ENCODE data around the gene ELF1. TPM values are rescaled to one million over a fixed set of nuclear protein-coding genes. Genes with fewer than 3 reads are reported as not detected.
"Not testable (repeated sequence)": the region's sequence is repeated elsewhere in the genome, so short reads cannot be mapped to it uniquely, and the experiment has no call there.

ELF1 gene
- total and polyA plus RNA-seq, 5 experiments from 2014 or later = 127 to 200 (median 155) TPM

DNA sequence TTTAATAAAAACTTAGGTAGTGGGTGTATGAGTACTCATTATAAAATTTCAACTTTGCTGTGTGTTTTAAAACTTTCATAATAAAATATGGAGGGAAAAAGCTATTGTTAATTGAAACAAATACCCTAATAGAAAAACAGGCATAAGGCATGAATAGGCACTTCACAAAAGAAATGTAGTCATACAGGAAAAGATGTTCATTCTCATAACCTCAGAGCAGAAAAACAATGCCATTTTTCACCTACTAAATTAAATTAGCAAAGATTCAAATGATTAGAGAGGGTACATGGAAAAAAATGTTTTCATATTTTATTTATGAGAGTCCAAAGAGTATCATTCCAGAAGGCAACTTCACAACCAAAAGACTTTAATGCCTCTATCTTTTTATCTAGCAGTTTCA lies 20.6 kb upstream of the ELF1 start:
- H3K27me3 Mint-ChIP-seq = no peaks in the 10 kb centered on the region
- POLR2A ChIA-PET = no interaction called here
- ATAC-seq (no peak), DNase-seq (no peak)
- peaks cover 0 to 2% (median 0%) of the 10 kb centered on the region in 3 donors for H3K36me3 Mint-ChIP-seq
- H3K4me1 Mint-ChIP-seq = peaks cover 14 to 27% (median 21%) of the 10 kb centered on the region in 4 donors
- no peak overlapping the region for H3K4me3 Mint-ChIP-seq
- H3K9me3 Mint-ChIP-seq = no peaks in the 10 kb centered on the region
- no peak overlapping the region for H3K27ac Mint-ChIP-seq

DNA sequence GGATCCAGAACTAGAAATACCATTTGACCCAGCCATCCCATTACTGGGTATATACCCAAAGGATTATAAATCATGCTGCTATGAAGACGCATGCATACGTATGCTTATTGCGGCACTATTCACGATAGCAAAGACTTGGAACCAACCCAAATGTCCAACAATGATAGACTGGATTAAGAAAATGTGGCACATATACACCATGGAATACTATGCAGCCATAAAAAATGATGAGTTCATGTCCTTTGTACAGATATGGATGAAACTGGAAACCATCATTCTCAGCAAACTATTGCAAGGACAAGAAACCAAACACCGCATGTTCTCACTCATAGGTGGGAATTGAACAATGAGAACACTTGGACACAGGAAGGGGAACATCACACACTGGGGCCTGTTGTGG lies 17.4 kb upstream of the ELF1 start:
- not testable (repeated sequence) for ATAC-seq, DNase-seq, H3K27me3 Mint-ChIP-seq, H3K4me3 Mint-ChIP-seq, H3K9me3 Mint-ChIP-seq, H3K36me3 Mint-ChIP-seq
- Mint-ChIP-seq H3K4me1 (peaks cover 15 to 44% (median 21%) of the 10 kb centered on the region in 4 donors), H3K27ac (peak overlapping the region in 2 of 10 donors; percentile 13 to 25)
- POLR2A ChIA-PET = interaction anchor here (1.8 kb wide), 1 partner anchor 17 kb away, joined by 6 read pairs; no protein-coding TSS in a partner anchor

DNA sequence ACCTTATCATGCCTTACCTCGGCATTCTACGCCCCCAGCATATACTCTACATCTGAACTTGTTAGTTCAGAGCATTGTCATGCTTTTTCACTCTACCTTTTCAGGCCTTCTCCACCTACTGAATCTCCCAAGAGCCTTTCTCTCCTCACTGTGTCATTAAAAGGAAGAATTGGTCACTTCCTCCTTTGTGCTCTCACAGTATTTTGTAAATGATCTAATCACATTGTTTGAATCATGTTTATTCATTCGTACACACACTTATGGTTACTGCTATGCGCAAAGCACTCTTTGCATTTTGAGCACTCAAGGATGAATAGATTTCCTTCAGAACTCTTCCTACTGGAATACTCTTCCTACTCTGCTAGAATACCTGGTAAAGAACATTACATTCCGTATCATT lies 15.8 kb upstream of the ELF1 start:
- Mint-ChIP-seq H3K36me3 (peaks cover 0 to 2% (median 0%) of the 10 kb centered on the region in 3 donors), H3K4me3 (no peak overlapping the region), H3K27ac (no peak overlapping the region), H3K4me1 (peaks cover 12 to 33% (median 15%) of the 10 kb centered on the region in 4 donors), H3K27me3 (no peaks in the 10 kb centered on the region), H3K9me3 (no peaks in the 10 kb centered on the region)
- ATAC-seq (no peak), DNase-seq (no peak)
- POLR2A ChIA-PET = interaction anchor here (1.8 kb wide), 1 partner anchor 15 kb away, joined by 6 read pairs; no protein-coding TSS in a partner anchor

DNA sequence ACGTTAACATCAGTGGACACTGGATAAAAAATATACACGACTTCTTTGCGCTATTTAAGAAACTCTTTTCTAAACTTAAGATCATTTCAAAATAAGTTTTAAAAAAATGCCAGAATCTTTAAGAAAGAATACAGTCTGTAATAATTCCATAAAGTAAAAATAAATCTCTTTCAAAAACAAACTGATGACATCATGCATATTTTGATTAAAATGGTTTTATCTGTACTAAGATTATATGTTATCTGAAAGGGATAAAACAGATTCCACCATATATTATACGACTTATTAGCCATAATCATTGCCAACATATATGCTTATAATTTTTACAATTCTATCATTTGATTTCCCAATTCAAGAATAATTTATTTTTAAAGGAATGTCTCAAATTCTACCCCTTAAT lies 15.3 kb upstream of the ELF1 start:
- peaks cover 16 to 32% (median 17%) of the 10 kb centered on the region in 4 donors for H3K4me1 Mint-ChIP-seq
- H3K27me3 Mint-ChIP-seq = no peaks in the 10 kb centered on the region
- POLR2A ChIA-PET = no interaction called here
- H3K9me3 Mint-ChIP-seq = no peaks in the 10 kb centered on the region
- ATAC-seq (no peak), DNase-seq (no peak)
- H3K36me3 Mint-ChIP-seq = peaks cover 0 to 2% (median 0%) of the 10 kb centered on the region in 3 donors
- H3K27ac Mint-ChIP-seq = no peak overlapping the region
- no peak overlapping the region for H3K4me3 Mint-ChIP-seq

DNA sequence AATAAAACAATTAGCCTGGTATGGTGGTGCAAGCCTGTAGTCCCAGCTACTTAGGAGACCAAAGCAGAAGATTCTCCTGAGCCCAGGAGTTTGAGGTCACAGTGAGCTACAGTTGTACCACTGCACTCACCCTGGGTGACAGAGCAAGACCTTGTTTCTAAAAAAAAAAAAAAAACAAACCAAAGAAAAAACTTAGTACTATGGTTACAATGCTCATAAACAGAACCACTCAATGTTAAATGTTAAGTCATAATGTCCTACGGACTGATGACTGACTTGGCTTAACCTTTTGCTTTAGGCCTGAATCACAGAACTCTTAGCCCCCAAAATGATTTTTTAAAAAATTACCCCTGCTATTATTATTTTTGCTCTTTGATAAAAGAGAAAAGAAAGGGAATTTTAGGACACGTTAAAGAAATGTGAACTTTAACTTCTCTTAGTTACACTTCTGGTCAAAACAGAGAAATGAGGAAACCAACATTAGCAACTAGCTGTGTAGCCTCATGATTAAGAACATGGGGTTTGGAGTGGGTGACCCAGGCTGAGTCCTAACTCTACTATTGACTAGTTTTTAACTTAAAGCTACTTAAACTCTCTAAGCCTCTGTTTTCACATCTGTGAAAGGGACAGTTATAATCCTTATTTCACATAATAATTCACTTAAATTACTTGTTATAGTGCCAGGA lies 13.7 kb upstream of the ELF1 start:
- no peak for ATAC-seq
- Mint-ChIP-seq H3K27me3 (no peaks in the 10 kb centered on the region), H3K4me1 (peaks cover 16 to 31% (median 19%) of the 10 kb centered on the region in 4 donors), H3K27ac (no peak overlapping the region), H3K4me3 (no peak overlapping the region), H3K9me3 (no peaks in the 10 kb centered on the region), H3K36me3 (peaks cover 0 to under 1% (median 0%) of the 10 kb centered on the region in 3 donors)
- no peak for DNase-seq
- POLR2A ChIA-PET = no interaction called here

DNA sequence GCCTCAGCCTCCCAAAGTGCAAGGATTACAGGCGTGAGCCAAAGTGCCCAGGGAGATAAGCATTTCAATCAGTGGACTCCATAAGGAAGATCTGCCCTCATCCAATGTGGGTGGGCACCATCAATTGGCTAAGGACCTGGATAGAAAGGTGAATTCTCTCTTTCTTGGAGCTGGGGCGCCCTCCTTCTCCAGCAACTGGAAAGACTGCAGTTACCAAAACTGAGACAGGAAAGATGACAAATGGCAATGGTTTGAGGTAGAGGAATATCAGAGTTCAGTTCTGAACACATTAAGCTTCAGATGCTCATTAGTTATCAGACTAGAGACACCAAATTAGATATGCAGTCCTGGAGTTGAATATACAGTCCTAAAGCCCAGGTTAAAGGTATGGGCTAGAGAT lies 10.5 kb upstream of the ELF1 start:
- Mint-ChIP-seq H3K27me3 (no peaks in the 10 kb centered on the region), H3K9me3 (no peaks in the 10 kb centered on the region), H3K4me3 (no peak overlapping the region), H3K4me1 (peaks cover 18 to 35% (median 27%) of the 10 kb centered on the region in 4 donors), H3K27ac (peak overlapping the region in 2 of 10 donors; percentile 0 to 66), H3K36me3 (no peaks in the 10 kb centered on the region)
- DNase-seq (no peak), ATAC-seq (no peak)
- POLR2A ChIA-PET = interaction anchor here (1.0 to 1.6 kb wide), 2 partner anchors 21 to 51 kb away, joined by 3 to 7 read pairs; no protein-coding TSS in a partner anchor

DNA sequence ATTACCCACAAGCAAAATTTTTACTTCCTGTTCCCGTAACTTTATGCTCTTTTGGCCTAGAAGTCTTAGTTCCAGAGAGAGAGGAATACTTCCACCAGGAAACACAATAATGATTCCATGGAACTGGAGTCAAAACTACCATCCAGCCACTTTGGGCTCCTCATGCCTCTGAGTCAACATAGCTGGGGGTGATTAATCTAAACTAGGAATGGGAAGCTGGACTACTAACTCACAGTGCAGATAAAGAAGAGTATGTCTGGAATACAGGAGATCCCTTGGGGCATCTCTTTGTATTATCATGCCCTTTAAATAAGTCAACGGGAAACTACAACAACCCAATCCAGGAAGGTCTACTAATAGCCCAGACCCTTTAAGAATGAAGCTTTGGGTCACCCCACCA lies 8.9 kb upstream of the ELF1 start:
- Mint-ChIP-seq H3K27ac (no peak overlapping the region), H3K9me3 (no peaks in the 10 kb centered on the region), H3K4me1 (peaks cover 22 to 43% (median 29%) of the 10 kb centered on the region in 4 donors), H3K4me3 (no peak overlapping the region), H3K36me3 (no peaks in the 10 kb centered on the region), H3K27me3 (no peaks in the 10 kb centered on the region)
- no peak for ATAC-seq
- DNase-seq = no peak
- POLR2A ChIA-PET = interaction anchor here (0.6 kb wide), 1 partner anchor 8 kb away, joined by 3 read pairs; no protein-coding TSS in a partner anchor

DNA sequence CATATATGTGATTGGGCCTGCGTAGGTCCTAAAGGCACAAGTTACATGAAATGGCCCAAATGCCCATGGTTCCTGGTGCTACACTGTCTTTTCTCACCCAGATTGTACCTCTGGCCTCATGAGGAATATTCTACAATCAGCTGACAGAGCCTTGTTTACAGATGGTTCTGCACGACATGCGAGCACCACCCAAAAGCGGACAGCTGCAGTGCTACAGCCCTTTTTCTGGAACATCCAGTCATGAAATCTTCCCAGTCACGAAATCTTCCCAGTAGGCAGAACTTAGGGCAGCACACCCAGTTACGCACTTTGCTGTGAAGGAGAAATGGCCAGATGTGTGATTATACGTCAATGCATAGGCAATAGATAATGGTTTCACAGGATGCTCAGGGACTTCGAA lies 7.7 kb upstream of the ELF1 start:
- H3K4me1 Mint-ChIP-seq = peaks cover 22 to 43% (median 26%) of the 10 kb centered on the region in 4 donors
- no peak for DNase-seq
- H3K4me3 Mint-ChIP-seq = no peak overlapping the region
- no peak for ATAC-seq
- H3K36me3 Mint-ChIP-seq = no peaks in the 10 kb centered on the region
- H3K27ac Mint-ChIP-seq = peak overlapping the region in 2 of 10 donors; percentile 28
- no peaks in the 10 kb centered on the region for H3K27me3 Mint-ChIP-seq
- POLR2A ChIA-PET = no interaction called here
- no peaks in the 10 kb centered on the region for H3K9me3 Mint-ChIP-seq

DNA sequence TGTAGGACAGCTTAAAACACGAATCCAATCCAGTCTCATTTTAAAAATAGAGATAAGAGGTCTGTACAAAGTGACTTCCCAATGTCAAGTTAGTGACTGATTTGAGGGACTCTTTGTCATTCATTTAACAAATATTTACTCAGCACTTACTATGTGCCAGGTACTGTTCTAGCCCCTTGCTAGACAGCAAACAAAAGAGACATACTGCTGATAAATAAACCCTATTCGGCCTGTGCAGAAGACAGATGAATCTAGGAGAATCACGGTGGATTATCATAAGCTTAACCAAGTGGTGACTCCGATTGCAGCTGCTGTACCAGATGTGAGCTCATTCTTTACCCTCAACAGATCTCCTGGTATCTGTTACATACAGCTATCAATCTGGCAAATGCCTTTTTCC lies 6.4 kb upstream of the ELF1 start:
- POLR2A ChIA-PET = interaction anchor here (1.3 kb wide), 1 partner anchor 35 kb away, joined by 4 read pairs; no protein-coding TSS in a partner anchor

DNA sequence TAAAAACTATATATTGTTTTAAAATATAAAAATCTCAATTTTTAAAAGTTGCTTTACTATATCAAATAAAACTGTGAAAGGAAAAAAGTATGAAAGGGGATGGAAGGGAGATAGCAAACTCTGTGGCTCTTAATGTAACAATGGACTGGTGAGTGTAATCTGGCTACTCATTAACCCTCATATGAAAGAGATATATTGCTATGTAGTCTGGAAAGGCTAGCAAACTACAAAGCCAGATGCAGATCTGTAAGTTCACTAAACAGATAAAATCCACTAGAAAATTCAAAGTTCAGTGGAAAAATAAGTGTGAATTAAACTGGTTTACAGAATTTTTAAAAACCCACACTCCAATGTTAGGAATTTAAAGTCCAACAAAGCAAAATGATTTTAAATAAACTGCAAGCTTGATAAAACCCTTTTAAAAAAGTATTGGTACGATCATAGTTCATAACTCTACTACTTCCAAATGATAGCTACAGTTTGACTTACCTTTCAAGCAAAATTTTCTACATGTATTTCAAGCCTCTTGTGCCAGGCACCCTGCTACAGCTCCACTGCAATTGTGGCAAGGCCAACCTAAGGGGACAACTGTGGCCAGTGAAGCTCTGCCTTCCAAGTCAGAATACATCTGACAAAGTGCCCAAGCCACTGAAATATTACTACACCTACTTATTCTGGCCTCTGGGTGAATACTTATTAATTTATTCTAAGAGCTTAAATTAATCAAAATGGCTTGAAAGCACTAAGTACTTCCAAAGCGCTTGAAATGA lies 647 bp upstream of the ELF1 start:
- no peaks in the 10 kb centered on the region for H3K9me3 Mint-ChIP-seq
- peak overlapping the region in 3 of 10 donors; percentile 22 to 92 (median 80) for H3K4me3 Mint-ChIP-seq
- DNase-seq (no peak), ATAC-seq (no peak)
- H3K27ac Mint-ChIP-seq = peak overlapping the region; percentile 38 to 98 (median 96)
- H3K4me1 Mint-ChIP-seq = peaks cover 16 to 53% (median 45%) of the 10 kb centered on the region in 4 donors
- H3K36me3 Mint-ChIP-seq = no peaks in the 10 kb centered on the region
- POLR2A ChIA-PET = interaction anchor here (0.8 to 4.3 kb wide), 10 partner anchors 9 to 98 kb away, joined by 3 to 51 read pairs (median 7); partner anchors contain the start of gene WBP4
- no peaks in the 10 kb centered on the region for H3K27me3 Mint-ChIP-seq

More for the DNA sequence above, 6.4 kb upstream of the ELF1 start:
- ATAC-seq (no peak), DNase-seq (no peak)
- H3K36me3 Mint-ChIP-seq = no peaks in the 10 kb centered on the region
- H3K27me3 Mint-ChIP-seq = no peaks in the 10 kb centered on the region
- H3K9me3 Mint-ChIP-seq = no peaks in the 10 kb centered on the region
- H3K27ac Mint-ChIP-seq = peak overlapping the region in 9 of 10 donors; percentile 33 to 98 (median 74)
- peaks cover 19 to 43% (median 34%) of the 10 kb centered on the region in 4 donors for H3K4me1 Mint-ChIP-seq
- peak overlapping the region in 1 of 10 donors; percentile 58 for H3K4me3 Mint-ChIP-seq

DNA sequence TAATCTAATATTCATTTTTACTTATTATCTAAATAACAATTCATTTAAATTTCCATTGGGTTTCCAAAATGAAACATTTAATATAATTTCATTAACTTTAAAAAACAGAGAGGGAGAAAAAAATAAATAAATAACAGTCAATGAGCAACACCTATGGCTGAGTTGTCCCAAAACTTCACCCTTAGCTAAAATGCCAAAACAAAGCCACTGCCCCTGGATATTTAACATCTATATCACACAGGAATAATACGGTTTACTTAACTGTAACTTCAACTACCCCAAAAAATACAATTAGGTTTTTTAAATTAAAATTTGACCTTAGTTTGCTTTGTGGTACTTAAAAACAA lies 541 bp downstream of the ELF1 start:
- Mint-ChIP-seq H3K36me3 (no peaks in the 10 kb centered on the region), H3K27me3 (no peaks in the 10 kb centered on the region), H3K4me3 (peak overlapping the region; percentile 80 to 96 (median 91)), H3K9me3 (no peaks in the 10 kb centered on the region), H3K27ac (peak overlapping the region; percentile 95 to 98 (median 96)), H3K4me1 (peaks cover 22 to 56% (median 48%) of the 10 kb centered on the region in 4 donors)
- no peak for ATAC-seq
- POLR2A ChIA-PET = interaction anchor here (1.1 to 4.3 kb wide), 8 partner anchors 10 to 97 kb away, joined by 3 to 51 read pairs (median 8); partner anchors contain the start of gene WBP4
- DNase-seq = no peak

DNA sequence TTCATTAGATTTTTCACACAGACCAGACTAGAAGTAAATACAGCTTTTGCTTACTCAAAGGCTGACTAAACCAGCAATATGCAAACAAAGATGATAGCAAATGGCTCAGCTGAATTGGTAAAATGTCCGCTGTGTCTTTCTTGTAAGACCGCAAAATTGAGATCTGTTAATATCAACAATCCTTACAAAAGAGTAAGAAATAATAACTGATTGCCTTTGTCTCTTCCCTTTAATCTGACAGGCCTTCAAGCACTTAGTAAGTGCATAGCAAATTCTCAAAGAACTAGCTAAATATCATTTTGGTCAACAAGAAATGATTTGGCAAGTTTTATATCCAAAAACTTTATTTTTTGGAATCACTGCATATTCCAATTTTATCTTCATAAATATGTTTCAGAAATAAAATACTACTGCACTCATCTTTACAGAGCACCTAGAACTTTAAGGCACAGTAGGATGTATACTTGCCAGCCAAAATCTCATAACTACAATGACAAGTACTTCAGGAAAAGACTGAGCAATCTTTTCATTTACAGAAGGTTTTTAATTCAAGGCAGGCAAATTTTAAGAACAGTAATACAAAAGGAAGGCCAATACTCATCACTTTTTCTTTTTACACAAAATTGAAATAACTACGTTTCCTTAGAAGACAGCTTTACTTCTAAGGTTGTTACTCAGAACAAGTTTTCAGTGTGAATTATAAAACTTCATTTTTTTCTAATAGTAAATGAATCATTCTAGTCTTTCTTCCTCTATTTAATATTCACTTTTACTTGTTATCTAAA lies 1.1 kb downstream of the ELF1 start:
- H3K4me3 Mint-ChIP-seq = peak overlapping the region; percentile 80 to 96 (median 92)
- peak overlapping the region; percentile 91 to 98 (median 96) for H3K27ac Mint-ChIP-seq
- peaks cover 23 to 61% (median 49%) of the 10 kb centered on the region in 4 donors for H3K4me1 Mint-ChIP-seq
- POLR2A ChIA-PET = interaction anchor here (0.7 to 4.7 kb wide), 9 partner anchors 10 to 96 kb away, joined by 3 to 51 read pairs (median 8); partner anchors contain the start of gene WBP4
- no peaks in the 10 kb centered on the region for H3K9me3 Mint-ChIP-seq
- DNase-seq (no peak), ATAC-seq (no peak)
- peaks cover 0 to 4% (median 4%) of the 10 kb centered on the region in 3 donors for H3K36me3 Mint-ChIP-seq
- H3K27me3 Mint-ChIP-seq = no peaks in the 10 kb centered on the region
